Large intestine (tissue), 3 donors: ENCODE data around the gene FBN1. TPM values are rescaled to one million over a fixed set of nuclear protein-coding genes. Genes with fewer than 3 reads are reported as not detected.

Experiments used
- DNase-seq, 2 donors: peaks; one replicate each; pipeline versions ENCODE4 v3.0.0 to v3.0.0-alpha.2; 2013
- H3K27ac ChIP-seq: one replicate; pipeline ENCODE4 v1.5.1; 2013; ENCODE audit warnings: low read length
- H3K27me3 ChIP-seq: 2 replicates; pipeline ENCODE4 v1.6.1; 2013; ENCODE audit warnings: low read length; ENCODE audit not compliant: control insufficient read depth, insufficient read depth
- H3K36me3 ChIP-seq: 2 replicates; pipeline ENCODE4 v1.6.1; 2013; ENCODE audit warnings: low read length; ENCODE audit not compliant: control insufficient read depth, insufficient read depth
- H3K4me1 ChIP-seq: one replicate; pipeline ENCODE4 v1.6.1; 2013; ENCODE audit warnings: low read length; ENCODE audit not compliant: control insufficient read depth, insufficient read depth
- H3K4me3 ChIP-seq: one replicate; pipeline ENCODE4 v1.5.1; 2013; ENCODE audit warnings: low read length
- H3K9me3 ChIP-seq: one replicate; pipeline ENCODE4 v1.6.1; 2013; ENCODE audit warnings: mild to moderate bottlenecking, low read depth, low read length, moderate library complexity; ENCODE audit not compliant: control insufficient read depth
- WGBS: methylation state at CpG from one replicate; pipeline ENCODE4 v1.1.5; 2013; ENCODE audit warnings: low lambda C conversion rate; ENCODE audit not compliant: insufficient coverage; 5-methylcytosine and 5-hydroxymethylcytosine counted together
- polyA plus RNA-seq: library from polyadenylated mRNA; unstranded; fragments of 120-200 nt; gene quantifications from one replicate; pipeline ENCODE4 v1.2.1, GENCODE V29; 2013

Gene FBN1
- polyA plus RNA-seq, 1 donor: 49.6 TPM

GRCh38 chr15:48625126-48625525 lies 20.4 kb downstream of the FBN1 start:
- no peaks in the 10 kb centered on the region for H3K4me1 ChIP-seq
- no peaks in the 10 kb centered on the region for H3K27me3 ChIP-seq
- no peak for DNase-seq
- WGBS: no CpG with 5 or more reads among the region's 2 CpGs
- no peaks in the 10 kb centered on the region for H3K36me3 ChIP-seq
- H3K9me3 ChIP-seq: no peaks in the 10 kb centered on the region
- no peak overlapping the region for H3K4me3 ChIP-seq
- H3K27ac ChIP-seq: no peak overlapping the region

GRCh38 chr15:48624700-48625099 lies 20.8 kb downstream of the FBN1 start:
- H3K4me3 ChIP-seq: no peak overlapping the region
- no peaks in the 10 kb centered on the region for H3K36me3 ChIP-seq
- no peaks in the 10 kb centered on the region for H3K27me3 ChIP-seq
- H3K9me3 ChIP-seq: no peaks in the 10 kb centered on the region
- DNase-seq: no peak
- no peak overlapping the region for H3K27ac ChIP-seq
- H3K4me1 ChIP-seq: no peaks in the 10 kb centered on the region
- WGBS: no CpG with 5 or more reads among the region's 4 CpGs

- Histone ChIP-seq H3K27ac (no peak overlapping the region), H3K4me3 (no peak overlapping the region), H3K4me1 (no peaks in the 10 kb centered on the region), H3K36me3 (no peaks in the 10 kb centered on the region), H3K9me3 (no peaks in the 10 kb centered on the region), H3K27me3 (no peaks in the 10 kb centered on the region)
- no peak for DNase-seq
- WGBS: no CpG with 5 or more reads among the region's 1 CpG
Observed at GRCh38 chr15:48623456-48623855, 22.1 kb downstream of the FBN1 start.

DNA sequence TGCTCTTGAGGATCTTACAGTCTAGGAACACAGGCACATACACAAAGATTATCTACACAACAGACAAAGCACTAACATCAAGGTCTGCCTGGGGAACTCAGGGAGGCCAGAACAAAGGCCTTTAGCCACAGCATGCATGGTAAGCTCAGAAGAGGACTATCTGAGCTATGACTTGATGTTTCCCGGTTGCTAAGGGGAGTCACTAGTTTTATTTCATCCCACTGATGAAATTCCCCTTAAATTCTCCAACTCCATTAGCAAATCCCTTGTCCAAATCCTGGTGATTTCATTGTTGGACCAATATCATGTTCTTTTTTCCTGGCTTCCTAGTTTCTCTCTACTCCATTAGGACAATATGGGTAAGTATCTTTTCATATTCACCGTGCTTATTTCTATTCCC lies 23.3 kb downstream of the FBN1 start:
- no peaks in the 10 kb centered on the region for H3K9me3 ChIP-seq
- H3K4me3 ChIP-seq: no peak overlapping the region
- H3K4me1 ChIP-seq: no peaks in the 10 kb centered on the region
- no peaks in the 10 kb centered on the region for H3K27me3 ChIP-seq
- no peak overlapping the region for H3K27ac ChIP-seq
- no peaks in the 10 kb centered on the region for H3K36me3 ChIP-seq
- DNase-seq: no peak
- WGBS: 100% methylated on average over 2 of the region's 2 CpGs

DNA sequence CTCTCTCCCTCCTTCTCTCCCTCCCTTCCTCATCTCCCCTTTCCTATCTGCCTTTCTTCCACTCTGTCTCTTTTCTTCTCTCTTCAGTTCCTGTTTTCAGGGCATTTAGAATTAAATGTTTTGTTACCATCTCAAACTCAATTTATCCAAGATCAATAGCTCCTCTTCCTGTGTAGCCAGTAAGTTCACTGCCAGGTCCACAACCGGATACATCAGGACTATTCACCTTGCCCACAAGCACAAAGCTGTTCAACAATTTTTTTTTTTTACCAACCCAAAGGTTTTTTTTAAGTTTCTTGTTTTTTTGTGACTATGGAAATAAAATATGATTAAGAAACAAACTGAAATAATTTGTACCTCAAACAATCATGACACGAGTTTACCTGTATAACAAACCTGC lies 26.1 kb downstream of the FBN1 start:
- H3K36me3 ChIP-seq: no peaks in the 10 kb centered on the region
- no peak overlapping the region for H3K27ac ChIP-seq
- WGBS: no CpG with 5 or more reads among the region's 2 CpGs
- DNase-seq: no peak
- H3K27me3 ChIP-seq: no peaks in the 10 kb centered on the region
- H3K4me1 ChIP-seq: no peaks in the 10 kb centered on the region
- no peak overlapping the region for H3K4me3 ChIP-seq
- no peaks in the 10 kb centered on the region for H3K9me3 ChIP-seq

GRCh38 chr15:48617619-48618018 lies 27.9 kb downstream of the FBN1 start:
- Histone ChIP-seq H3K9me3 (no peaks in the 10 kb centered on the region), H3K27me3 (no peaks in the 10 kb centered on the region), H3K4me3 (no peak overlapping the region), H3K4me1 (no peaks in the 10 kb centered on the region), H3K36me3 (no peaks in the 10 kb centered on the region), H3K27ac (no peak overlapping the region)
- no CpG with 5 or more reads among the region's 2 CpGs for WGBS
- DNase-seq: no peak

DNA sequence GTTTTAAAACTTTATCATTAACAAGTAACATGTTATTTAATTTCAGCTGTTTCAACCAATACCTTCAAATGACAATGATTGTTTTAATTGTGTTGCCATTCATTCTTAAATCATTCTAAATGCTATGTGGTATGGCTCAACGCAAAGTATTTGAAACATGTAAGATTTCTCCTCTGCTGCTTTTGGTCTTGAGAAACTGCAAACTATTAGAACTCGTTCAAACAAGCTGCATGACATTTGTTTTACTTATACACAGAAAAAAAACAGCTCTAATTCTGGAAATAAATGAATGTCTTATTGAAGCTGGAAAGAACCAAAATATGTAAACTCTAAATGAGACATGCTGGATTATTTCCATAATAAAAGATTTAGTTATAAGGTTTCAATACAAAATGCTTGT lies 29.3 kb downstream of the FBN1 start:
- no peaks in the 10 kb centered on the region for H3K4me1 ChIP-seq
- H3K27me3 ChIP-seq: no peaks in the 10 kb centered on the region
- DNase-seq: no peak
- H3K9me3 ChIP-seq: no peaks in the 10 kb centered on the region
- no CpG with 5 or more reads among the region's 2 CpGs for WGBS
- H3K27ac ChIP-seq: no peak overlapping the region
- H3K36me3 ChIP-seq: no peaks in the 10 kb centered on the region
- H3K4me3 ChIP-seq: no peak overlapping the region

GRCh38 chr15:48614051-48614450 lies 31.5 kb downstream of the FBN1 start:
- Histone ChIP-seq H3K27ac (no peak overlapping the region), H3K27me3 (no peaks in the 10 kb centered on the region), H3K36me3 (no peaks in the 10 kb centered on the region), H3K9me3 (no peaks in the 10 kb centered on the region), H3K4me3 (no peak overlapping the region), H3K4me1 (no peaks in the 10 kb centered on the region)
- WGBS: no CpG with 5 or more reads among the region's 3 CpGs
- no peak for DNase-seq

- no peak overlapping the region for H3K4me3 ChIP-seq
Observed at GRCh38 chr15:48609486-48609885, 36.0 kb downstream of the FBN1 start.

GRCh38 chr15:48607846-48608245 lies 37.7 kb downstream of the FBN1 start:
- WGBS: no CpG with 5 or more reads among the region's 3 CpGs
- no peak for DNase-seq
- Histone ChIP-seq H3K27me3 (no peaks in the 10 kb centered on the region), H3K27ac (no peak overlapping the region), H3K4me3 (no peak overlapping the region), H3K36me3 (no peaks in the 10 kb centered on the region), H3K4me1 (no peaks in the 10 kb centered on the region), H3K9me3 (no peaks in the 10 kb centered on the region)

More at GRCh38 chr15:48609486-48609885, 36.0 kb downstream of the FBN1 start:
- H3K27me3 ChIP-seq: no peaks in the 10 kb centered on the region
- DNase-seq: no peak
- H3K4me1 ChIP-seq: no peaks in the 10 kb centered on the region
- no peaks in the 10 kb centered on the region for H3K9me3 ChIP-seq
- H3K36me3 ChIP-seq: no peaks in the 10 kb centered on the region
- WGBS: 92% methylated on average over 2 of the region's 3 CpGs
- no peak overlapping the region for H3K27ac ChIP-seq

DNA sequence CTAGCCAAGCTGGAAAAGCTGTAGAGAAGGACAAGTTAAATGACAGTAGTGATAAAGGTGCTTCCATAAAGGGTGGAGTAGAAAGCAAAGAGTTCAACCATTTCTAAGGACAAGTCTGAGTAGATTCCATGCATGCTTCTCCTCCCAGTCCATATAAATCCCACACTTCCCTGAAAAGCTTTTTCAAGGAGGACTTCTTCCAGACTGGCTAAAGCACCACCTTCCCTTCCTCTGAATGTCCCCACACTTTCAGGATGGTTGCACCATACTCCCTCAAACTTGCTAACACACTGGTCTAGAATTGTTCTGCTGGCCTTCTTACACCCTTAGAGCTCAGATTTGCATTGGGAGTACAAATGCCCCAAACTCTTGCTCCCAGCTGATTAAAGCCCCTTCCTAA lies 40.9 kb downstream of the FBN1 start:
- H3K4me1 ChIP-seq: no peaks in the 10 kb centered on the region
- H3K9me3 ChIP-seq: no peaks in the 10 kb centered on the region
- no peak overlapping the region for H3K27ac ChIP-seq
- no peaks in the 10 kb centered on the region for H3K36me3 ChIP-seq
- H3K4me3 ChIP-seq: no peak overlapping the region
- H3K27me3 ChIP-seq: no peaks in the 10 kb centered on the region
- no peak for DNase-seq
